A673 (cell line): Measurements from ENCODE around the gene SLC24A4. TPM values are rescaled to one million over a fixed set of nuclear protein-coding genes. Genes with fewer than 3 reads are reported as not detected.

ENCODE experiments used
- BruUV-seq: library from RNA; stranded (reverse); fragments of 400-500 nt; replicated peaks from 2 replicates; lab custom pipeline; 2021; lab: Mats Ljungman, UMichigan
- CTCF ChIA-PET: fragments of 300-600 bp; sonication (Branson Sonifier 250); formaldehyde crosslinking; loops from one replicate; lab custom pipeline; 2022; ENCODE audit warnings: antibody characterized with exemption; lab: Charles Lee
- POLR2A ChIA-PET: fragments of 300-600 bp; sonication (Branson Sonifier 250); formaldehyde crosslinking; loops from one replicate; lab custom pipeline; 2022; ENCODE audit warnings: antibody characterized with exemption; ENCODE audit not compliant: low non-redundant PET; lab: Charles Lee
- DNase-seq: peaks from one replicate; pipeline ENCODE4 v3.0.0-alpha.2; 2015; ENCODE audit warnings: low spot score
- H3K27ac ChIP-seq: fragments of 200-600 bp; sonication (generic); 2 replicates; pipeline ENCODE4 v1.5.1; 2016; ENCODE audit warnings: mixed run types, low read depth, mild to moderate bottlenecking, mixed read lengths, antibody characterized with exemption, low read length; ENCODE audit not compliant: poor library complexity, severe bottlenecking
- H3K27me3 ChIP-seq: fragments of 200-600 bp; sonication (generic); replicated peaks from 2 replicates; pipeline ENCODE4 v1.6.1; 2017; ENCODE audit warnings: mixed run types, low read depth, mild to moderate bottlenecking, mixed read lengths, antibody characterized with exemption, low read length; ENCODE audit not compliant: insufficient read depth, poor library complexity
- H3K36me3 ChIP-seq: fragments of 200-600 bp; sonication (generic); 2 replicates; pipeline ENCODE4 v1.6.1; 2016; ENCODE audit warnings: mixed run types, mild to moderate bottlenecking, mixed read lengths, antibody characterized with exemption, low read length; ENCODE audit not compliant: insufficient read depth, poor library complexity, severe bottlenecking
- H3K4me1 ChIP-seq: fragments of 200-600 bp; sonication (generic); 2 replicates; pipeline ENCODE4 v1.6.1; 2017; ENCODE audit warnings: mixed run types, mild to moderate bottlenecking, mixed read lengths, antibody characterized with exemption, low read length; ENCODE audit not compliant: insufficient read depth, poor library complexity, severe bottlenecking
- H3K4me3 ChIP-seq: fragments of 200-600 bp; sonication (generic); 2 replicates; pipeline ENCODE4 v1.5.1; 2016; ENCODE audit warnings: low read depth, mixed run types, mild to moderate bottlenecking, mixed read lengths, low read length; ENCODE audit not compliant: poor library complexity, severe bottlenecking
- H3K9me3 ChIP-seq: fragments of 200-600 bp; sonication (generic); 2 replicates; pipeline ENCODE4 v1.6.1; 2016; ENCODE audit warnings: mixed run types, low read depth, mild to moderate bottlenecking, mixed read lengths, antibody characterized with exemption, low read length; ENCODE audit not compliant: poor library complexity, severe bottlenecking
- EZH2 ChIP-seq: fragments of 200-600 bp; sonication (generic); IDR thresholded peaks from 2 replicates; pipeline ENCODE4 v1.6.1; 2017; ENCODE audit warnings: borderline replicate concordance, low read depth, mild to moderate bottlenecking, mixed read lengths, antibody characterized with exemption, low read length; ENCODE audit not compliant: poor library complexity, severe bottlenecking
- intact Hi-C: fragments of 100-400 bp; cut with micrococcal nuclease; formaldehyde crosslinking; loops from one replicate; pipeline ENCODE4 v1.10.0; 2022; ENCODE audit not compliant: unreplicated experiment
- total RNA-seq: library from RNA; stranded (reverse); gene quantifications from 2 replicates; pipeline ENCODE4 v1.2.3, GENCODE V29; 2021
- TF ChIP-seq, protein P1 (sequence below): fragments of 300-800, 200-600 bp; sonication (generic); conservative IDR thresholded peaks from 2 replicates; pipeline ENCODE4 v1.5.1; 2017; ENCODE audit warnings: low read depth, mild to moderate bottlenecking, antibody characterized with exemption, low read length, moderate library complexity, mixed read lengths

SLC24A4 gene
- total RNA-seq, 1 experiment from 2014 or later, result 0.15 TPM

GRCh38 chr14:92380131-92380530 lies 57.2 kb downstream of the SLC24A4 start:
- no peaks in the 10 kb centered on the region for H3K9me3 ChIP-seq
- DNase-seq, result no peak
- no peaks in the 10 kb centered on the region for H3K36me3 ChIP-seq
- ChIA-PET CTCF (no interaction called here), POLR2A (no interaction called here)
- H3K27me3 ChIP-seq, result no peaks in the 10 kb centered on the region
- BruUV-seq, result no TSS peak
- TF ChIP-seq, protein P1, sequence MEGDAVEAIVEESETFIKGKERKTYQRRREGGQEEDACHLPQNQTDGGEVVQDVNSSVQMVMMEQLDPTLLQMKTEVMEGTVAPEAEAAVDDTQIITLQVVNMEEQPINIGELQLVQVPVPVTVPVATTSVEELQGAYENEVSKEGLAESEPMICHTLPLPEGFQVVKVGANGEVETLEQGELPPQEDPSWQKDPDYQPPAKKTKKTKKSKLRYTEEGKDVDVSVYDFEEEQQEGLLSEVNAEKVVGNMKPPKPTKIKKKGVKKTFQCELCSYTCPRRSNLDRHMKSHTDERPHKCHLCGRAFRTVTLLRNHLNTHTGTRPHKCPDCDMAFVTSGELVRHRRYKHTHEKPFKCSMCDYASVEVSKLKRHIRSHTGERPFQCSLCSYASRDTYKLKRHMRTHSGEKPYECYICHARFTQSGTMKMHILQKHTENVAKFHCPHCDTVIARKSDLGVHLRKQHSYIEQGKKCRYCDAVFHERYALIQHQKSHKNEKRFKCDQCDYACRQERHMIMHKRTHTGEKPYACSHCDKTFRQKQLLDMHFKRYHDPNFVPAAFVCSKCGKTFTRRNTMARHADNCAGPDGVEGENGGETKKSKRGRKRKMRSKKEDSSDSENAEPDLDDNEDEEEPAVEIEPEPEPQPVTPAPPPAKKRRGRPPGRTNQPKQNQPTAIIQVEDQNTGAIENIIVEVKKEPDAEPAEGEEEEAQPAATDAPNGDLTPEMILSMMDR, result no peak
- no peak for TF ChIP-seq EZH2
- intact Hi-C loops, result no loop called here
- H3K4me1 ChIP-seq, result no peaks in the 10 kb centered on the region
- H3K27ac ChIP-seq, result no peak overlapping the region
- H3K4me3 ChIP-seq, result no peak overlapping the region

- BruUV-seq, result no TSS peak
- TF ChIP-seq EZH2, result no peak
- TF ChIP-seq, protein P1, result no peak
- Histone ChIP-seq H3K27me3 (no peaks in the 10 kb centered on the region), H3K9me3 (no peaks in the 10 kb centered on the region), H3K36me3 (no peaks in the 10 kb centered on the region), H3K27ac (no peak overlapping the region), H3K4me3 (no peak overlapping the region), H3K4me1 (no peaks in the 10 kb centered on the region)
- DNase-seq, result no peak
- ChIA-PET POLR2A (no interaction called here), CTCF (no interaction called here)
- intact Hi-C loops, result no loop called here
Measured at GRCh38 chr14:92380582-92380981, 57.6 kb downstream of the SLC24A4 start.

- Histone ChIP-seq H3K4me3 (no peak overlapping the region), H3K9me3 (no peaks in the 10 kb centered on the region), H3K4me1 (no peaks in the 10 kb centered on the region), H3K27ac (no peak overlapping the region), H3K27me3 (peaks cover 4% of the 10 kb centered on the region), H3K36me3 (no peaks in the 10 kb centered on the region)
- intact Hi-C loops, result no loop called here
- ChIA-PET POLR2A (no interaction called here), CTCF (no interaction called here)
- no peak for DNase-seq
- no TSS peak for BruUV-seq
- no peak for TF ChIP-seq EZH2
- TF ChIP-seq, protein P1, result peak; percentile 34; the same call in 1 of the 2 replicates
Measured at GRCh38 chr14:92382677-92383076, 59.7 kb downstream of the SLC24A4 start.
